ENCODE results near the gene TMEM132C. TPM values are rescaled to one million over a fixed set of nuclear protein-coding genes. Genes with fewer than 3 reads are reported as not detected.

Gene TMEM132C
- polyA plus RNA-seq, 1 of the 3 experiments (the other 2 are of a cell fraction), result not detected

DNA sequence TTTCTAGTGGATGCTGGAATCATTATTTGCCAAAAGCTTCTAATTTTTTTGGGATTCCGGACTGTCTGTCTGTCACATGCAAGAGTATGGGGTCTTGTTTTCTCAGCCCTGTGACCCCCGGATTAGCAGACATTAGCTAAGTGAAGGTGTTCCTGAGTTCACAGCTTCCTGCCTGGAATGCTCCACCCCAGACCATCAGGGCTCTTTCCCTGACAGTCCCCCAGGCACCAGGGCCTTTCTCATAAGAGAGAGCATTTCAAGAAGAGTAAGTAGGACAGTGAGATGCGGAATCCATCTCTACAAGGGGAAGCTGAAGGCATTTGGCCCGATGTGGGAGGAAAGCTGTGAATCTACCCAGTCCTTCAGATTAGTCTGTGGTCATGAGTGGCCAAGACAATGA is 427.5 kb downstream of the TMEM132C start:
- no peak for DNase-seq
- H3K4me1 ChIP-seq (ENCODE audit: control insufficient read depth in 1 of 2, insufficient read depth in 2 of 2, low read depth in 1 of 2, low read length in 1 of 2), result no peaks in the 10 kb centered on the region
- ChIA-PET CTCF (no interaction called here), POLR2A (no interaction called here)
- H3K9me2 ChIP-seq, result no peaks in the 10 kb centered on the region
- WGBS (ENCODE audit: low lambda C conversion rate), result 4% methylated on average over 4 of the region's 4 CpGs
- no peak overlapping the region for H2AFZ ChIP-seq (ENCODE audit: low read depth)
- no peaks in the 10 kb centered on the region for H3K79me2 ChIP-seq (ENCODE audit: insufficient read depth)
- no peaks in the 10 kb centered on the region for H3F3A ChIP-seq (replicated peaks; ENCODE audit: insufficient read depth)
- TF ChIP-seq NFIC (IDR thresholded peaks at IDR 0.05; ENCODE audit: borderline replicate concordance), result no peak
- TF ChIP-seq EP300 (IDR thresholded peaks at IDR 0.05; ENCODE audit: borderline replicate concordance in 1 of 2, low read depth in 1 of 2, low read length in 1 of 2), result no peak
- TF ChIP-seq, protein P1, sequence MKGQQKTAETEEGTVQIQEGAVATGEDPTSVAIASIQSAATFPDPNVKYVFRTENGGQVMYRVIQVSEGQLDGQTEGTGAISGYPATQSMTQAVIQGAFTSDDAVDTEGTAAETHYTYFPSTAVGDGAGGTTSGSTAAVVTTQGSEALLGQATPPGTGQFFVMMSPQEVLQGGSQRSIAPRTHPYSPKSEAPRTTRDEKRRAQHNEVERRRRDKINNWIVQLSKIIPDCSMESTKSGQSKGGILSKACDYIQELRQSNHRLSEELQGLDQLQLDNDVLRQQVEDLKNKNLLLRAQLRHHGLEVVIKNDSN (IDR thresholded peaks at IDR 0.05; ENCODE audit: borderline replicate concordance, low read depth), result no peak
- no peak for TF ChIP-seq RCOR1 (IDR thresholded peaks at IDR 0.05; ENCODE audit: low read length)
- TF ChIP-seq SIN3A (IDR thresholded peaks at IDR 0.05; ENCODE audit: borderline replicate concordance, low read depth, low read length), result no peak
- no peak for TF ChIP-seq SMC3 (IDR thresholded peaks at IDR 0.05; ENCODE audit: low read depth, low read length)
- no peak for TF ChIP-seq FOXM1 (IDR thresholded peaks at IDR 0.05; ENCODE audit: low read depth)
- no peak for TF ChIP-seq POLR2AphosphoS5 (IDR thresholded peaks at IDR 0.05; ENCODE audit: low read depth, low read length)
- no peak overlapping the region for H3K4me2 ChIP-seq
- no peak overlapping the region for H3K4me3 ChIP-seq (ENCODE audit: low read depth in 2 of 2, low read length in 1 of 2)
- no peak overlapping the region for H3K9ac ChIP-seq
- H3K27me3 ChIP-seq (ENCODE audit: insufficient read depth), result no peaks in the 10 kb centered on the region
- no peaks in the 10 kb centered on the region for H3K36me3 ChIP-seq (replicated peaks in 1 of 2; ENCODE audit: control insufficient read depth in 1 of 2, insufficient read depth in 2 of 2, low read length in 1 of 2)
- no peaks in the 10 kb centered on the region for H4K20me1 ChIP-seq (ENCODE audit: insufficient read depth)
- H3K27ac ChIP-seq (ENCODE audit: low read depth in 2 of 2, low read length in 1 of 2), result no peak overlapping the region
- H3K9me3 ChIP-seq, result no peaks in the 10 kb centered on the region

DNA sequence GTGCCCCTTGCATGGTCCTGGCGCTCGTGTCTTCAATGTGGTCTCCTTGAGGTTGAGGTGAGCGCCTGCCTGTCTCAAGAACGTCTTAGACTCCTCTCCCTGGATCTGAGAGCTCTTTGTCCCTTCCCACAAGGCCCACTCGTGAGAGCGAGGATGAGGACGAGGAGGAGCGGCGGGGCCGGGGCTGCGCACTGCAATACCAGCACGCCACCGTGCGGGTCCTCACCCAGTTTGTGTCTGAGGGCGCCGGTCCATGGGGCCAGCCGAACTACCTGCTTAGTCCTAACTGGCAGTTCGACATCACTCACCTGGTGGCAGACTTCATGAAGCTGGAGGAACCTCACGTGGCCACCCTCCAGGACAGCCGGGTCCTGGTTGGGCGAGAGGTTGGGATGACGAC is 428.7 kb downstream of the TMEM132C start:
- Histone ChIP-seq H3K4me1 (ENCODE audit: control insufficient read depth in 1 of 2, insufficient read depth in 2 of 2, low read depth in 1 of 2, low read length in 1 of 2) (no peaks in the 10 kb centered on the region), H3F3A (replicated peaks; ENCODE audit: insufficient read depth) (no peaks in the 10 kb centered on the region), H3K79me2 (ENCODE audit: insufficient read depth) (no peaks in the 10 kb centered on the region), H2AFZ (ENCODE audit: low read depth) (no peak overlapping the region), H3K4me3 (ENCODE audit: low read depth in 2 of 2, low read length in 1 of 2) (no peak overlapping the region), H4K20me1 (ENCODE audit: insufficient read depth) (no peaks in the 10 kb centered on the region), H3K4me2 (no peak overlapping the region), H3K9me2 (no peaks in the 10 kb centered on the region), H3K27me3 (ENCODE audit: insufficient read depth) (no peaks in the 10 kb centered on the region), H3K27ac (ENCODE audit: low read depth in 2 of 2, low read length in 1 of 2) (no peak overlapping the region), H3K9ac (no peak overlapping the region), H3K36me3 (replicated peaks in 1 of 2; ENCODE audit: control insufficient read depth in 1 of 2, insufficient read depth in 2 of 2, low read length in 1 of 2) (no peaks in the 10 kb centered on the region), H3K9me3 (no peaks in the 10 kb centered on the region)
- DNase-seq, result no peak
- WGBS (ENCODE audit: low lambda C conversion rate), result 21% methylated on average over 14 of the region's 22 CpGs
- ChIA-PET POLR2A (no interaction called here), CTCF (no interaction called here)
- TF ChIP-seq FOXM1 (IDR thresholded peaks at IDR 0.05; ENCODE audit: low read depth) (no peak), YY1 (IDR thresholded peaks at IDR 0.05; ENCODE audit: low read depth) (no peak), USF2 (IDR thresholded peaks at IDR 0.05; ENCODE audit: borderline replicate concordance, low read depth, low read length) (no peak), TCF12 (IDR thresholded peaks at IDR 0.05) (no peak), PBX3 (IDR thresholded peaks at IDR 0.05) (no peak), RFX5 (IDR thresholded peaks at IDR 0.05; ENCODE audit: low read length) (no peak), EP300 (IDR thresholded peaks at IDR 0.05; ENCODE audit: borderline replicate concordance in 1 of 2, low read depth in 1 of 2, low read length in 1 of 2) (no peak), GABPA (IDR thresholded peaks at IDR 0.05; ENCODE audit: low read depth) (no peak), TEAD4 (IDR thresholded peaks at IDR 0.05; ENCODE audit: borderline replicate concordance, insufficient read depth) (no peak), FOXJ3 (CRISPR knock-in tag; IDR thresholded peaks at IDR 0.05) (no peak), REST (IDR thresholded peaks at IDR 0.05; ENCODE audit: low read depth, low read length) (no peak)
- TF ChIP-seq, protein P2, sequence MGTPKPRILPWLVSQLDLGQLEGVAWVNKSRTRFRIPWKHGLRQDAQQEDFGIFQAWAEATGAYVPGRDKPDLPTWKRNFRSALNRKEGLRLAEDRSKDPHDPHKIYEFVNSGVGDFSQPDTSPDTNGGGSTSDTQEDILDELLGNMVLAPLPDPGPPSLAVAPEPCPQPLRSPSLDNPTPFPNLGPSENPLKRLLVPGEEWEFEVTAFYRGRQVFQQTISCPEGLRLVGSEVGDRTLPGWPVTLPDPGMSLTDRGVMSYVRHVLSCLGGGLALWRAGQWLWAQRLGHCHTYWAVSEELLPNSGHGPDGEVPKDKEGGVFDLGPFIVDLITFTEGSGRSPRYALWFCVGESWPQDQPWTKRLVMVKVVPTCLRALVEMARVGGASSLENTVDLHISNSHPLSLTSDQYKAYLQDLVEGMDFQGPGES (IDR thresholded peaks at IDR 0.05; ENCODE audit: low read depth, low read length), result no peak
- TF ChIP-seq, protein P3, sequence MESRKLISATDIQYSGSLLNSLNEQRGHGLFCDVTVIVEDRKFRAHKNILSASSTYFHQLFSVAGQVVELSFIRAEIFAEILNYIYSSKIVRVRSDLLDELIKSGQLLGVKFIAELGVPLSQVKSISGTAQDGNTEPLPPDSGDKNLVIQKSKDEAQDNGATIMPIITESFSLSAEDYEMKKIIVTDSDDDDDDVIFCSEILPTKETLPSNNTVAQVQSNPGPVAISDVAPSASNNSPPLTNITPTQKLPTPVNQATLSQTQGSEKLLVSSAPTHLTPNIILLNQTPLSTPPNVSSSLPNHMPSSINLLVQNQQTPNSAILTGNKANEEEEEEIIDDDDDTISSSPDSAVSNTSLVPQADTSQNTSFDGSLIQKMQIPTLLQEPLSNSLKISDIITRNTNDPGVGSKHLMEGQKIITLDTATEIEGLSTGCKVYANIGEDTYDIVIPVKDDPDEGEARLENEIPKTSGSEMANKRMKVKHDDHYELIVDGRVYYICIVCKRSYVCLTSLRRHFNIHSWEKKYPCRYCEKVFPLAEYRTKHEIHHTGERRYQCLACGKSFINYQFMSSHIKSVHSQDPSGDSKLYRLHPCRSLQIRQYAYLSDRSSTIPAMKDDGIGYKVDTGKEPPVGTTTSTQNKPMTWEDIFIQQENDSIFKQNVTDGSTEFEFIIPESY (IDR thresholded peaks at IDR 0.05; ENCODE audit: borderline replicate concordance, low read depth), result no peak

All from SK-N-SH (cell line).